Gastrocnemius medialis (tissue), 4 donors: Measurements from ENCODE around the gene LPCAT2.

Experiments used
- POLR2A ChIP-seq, 2 donors: fragments of 450-650 bp; IDR thresholded peaks; one replicate each; pipeline ENCODE4 v1.6.1; 2017; ENCODE audit warnings: antibody characterized with exemption in 2 of 2, mild to moderate bottlenecking in 2 of 2, moderate library complexity in 2 of 2
- TF ChIP-seq, protein P1 (sequence below), 5 experiments: fragments of 450-650 bp in 3 of 5; fragments of 200-600 bp in 2 of 5; sonication (generic) in 2 of 5; IDR thresholded peaks in 4 of 5; conservative IDR thresholded peaks in 1 of 5; 1 replicate in 4 of 5; 2 replicates in 1 of 5; pipeline ENCODE4 v1.5.1; 2016 to 2019; ENCODE audit warnings: antibody characterized with exemption in 5 of 5, mild to moderate bottlenecking in 3 of 5, moderate library complexity in 3 of 5

DNA sequence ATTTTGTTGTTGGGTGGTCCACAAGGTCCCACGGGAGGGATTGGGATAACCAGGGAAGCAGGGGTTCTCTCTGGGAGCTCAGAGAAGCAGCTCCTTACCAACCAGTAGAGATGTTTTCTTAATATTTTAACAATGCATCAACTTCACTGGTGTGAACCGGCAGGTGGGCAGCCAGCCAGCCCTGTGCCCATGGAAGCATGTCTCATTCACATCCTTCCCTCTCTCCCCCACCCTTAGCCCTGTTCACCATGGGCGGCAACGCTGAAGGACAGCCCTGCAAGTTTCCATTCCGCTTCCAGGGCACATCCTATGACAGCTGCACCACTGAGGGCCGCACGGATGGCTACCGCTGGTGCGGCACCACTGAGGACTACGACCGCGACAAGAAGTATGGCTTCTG is 20.6 kb upstream of the LPCAT2 start:
- TF ChIP-seq POLR2A (IDR thresholded peaks at IDR 0.05) = no peak
- TF ChIP-seq, protein P1, sequence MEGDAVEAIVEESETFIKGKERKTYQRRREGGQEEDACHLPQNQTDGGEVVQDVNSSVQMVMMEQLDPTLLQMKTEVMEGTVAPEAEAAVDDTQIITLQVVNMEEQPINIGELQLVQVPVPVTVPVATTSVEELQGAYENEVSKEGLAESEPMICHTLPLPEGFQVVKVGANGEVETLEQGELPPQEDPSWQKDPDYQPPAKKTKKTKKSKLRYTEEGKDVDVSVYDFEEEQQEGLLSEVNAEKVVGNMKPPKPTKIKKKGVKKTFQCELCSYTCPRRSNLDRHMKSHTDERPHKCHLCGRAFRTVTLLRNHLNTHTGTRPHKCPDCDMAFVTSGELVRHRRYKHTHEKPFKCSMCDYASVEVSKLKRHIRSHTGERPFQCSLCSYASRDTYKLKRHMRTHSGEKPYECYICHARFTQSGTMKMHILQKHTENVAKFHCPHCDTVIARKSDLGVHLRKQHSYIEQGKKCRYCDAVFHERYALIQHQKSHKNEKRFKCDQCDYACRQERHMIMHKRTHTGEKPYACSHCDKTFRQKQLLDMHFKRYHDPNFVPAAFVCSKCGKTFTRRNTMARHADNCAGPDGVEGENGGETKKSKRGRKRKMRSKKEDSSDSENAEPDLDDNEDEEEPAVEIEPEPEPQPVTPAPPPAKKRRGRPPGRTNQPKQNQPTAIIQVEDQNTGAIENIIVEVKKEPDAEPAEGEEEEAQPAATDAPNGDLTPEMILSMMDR (IDR thresholded peaks at IDR 0.05 in 4 of 5, conservative IDR thresholded peaks at IDR 0.05 in 1 of 5) = no peak
